WI38 (cell line): ENCODE measurements around the gene DCAF8.

ENCODE experiments used
- H3K4me3 ChIP-seq: 2 replicates; pipeline ENCODE4 v1.5.1; 2011; ENCODE audit warnings: low read depth, mild to moderate bottlenecking, control low read depth, low read length
- CTCF ChIP-seq: IDR thresholded peaks from 2 replicates; pipeline ENCODE4 v1.5.1; 2012; ENCODE audit warnings: low read depth, mild to moderate bottlenecking, control low read depth, low read length

The DCAF8 gene

GRCh38 chr1:160191756-160192155 is 70.6 kb downstream of the DCAF8 start:
- no peak for TF ChIP-seq CTCF
- no peak overlapping the region for H3K4me3 ChIP-seq

GRCh38 chr1:160189649-160190625 is 72.4 kb downstream of the DCAF8 start, which contains the start of gene CASQ1:
TSS of gene CASQ1 (plus strand) at chr1:160190575. CDS start at chr1:160190752, 177 bp downstream.
- no peak for TF ChIP-seq CTCF
- H3K4me3 ChIP-seq, result no peak within 1 kb of the TSS

GRCh38 chr1:160188341-160188740 is 74.0 kb downstream of the DCAF8 start:
- no peak overlapping the region for H3K4me3 ChIP-seq
- no peak for TF ChIP-seq CTCF

GRCh38 chr1:160187407-160187806 is 74.9 kb downstream of the DCAF8 start:
- TF ChIP-seq CTCF, result no peak
- H3K4me3 ChIP-seq, result no peak overlapping the region

GRCh38 chr1:160186729-160187128 is 75.6 kb downstream of the DCAF8 start:
- no peak for TF ChIP-seq CTCF

GRCh38 chr1:160186246-160186645 is 76.1 kb downstream of the DCAF8 start:
- no peak for TF ChIP-seq CTCF
- H3K4me3 ChIP-seq, result no peak overlapping the region

More at GRCh38 chr1:160186729-160187128, 75.6 kb downstream of the DCAF8 start:
- H3K4me3 ChIP-seq, result no peak overlapping the region

- H3K4me3 ChIP-seq, result no peak overlapping the region
- no peak for TF ChIP-seq CTCF
These were observed 83.0 kb downstream of the DCAF8 start for GRCh38 chr1:160179336-160179735.
